A549 (cell line): ENCODE measurements around the gene TPCN1. TPM values are rescaled to one million over a fixed set of nuclear protein-coding genes. Genes with fewer than 3 reads are reported as not detected.

Source experiments
- ATAC-seq, 2 experiments: fragments of 200-7000 bp in 1 of 2; fragments of >200 bp in 1 of 2; cut with Nextera tagmentation in 1 of 2; cut with Tn5 transposase in 1 of 2; 3 replicates each; pipeline versions ENCODE4 v1.8.0 to v1.9.1; 2018 to 2020; ENCODE audit warnings: mild to moderate bottlenecking in 1 of 2, moderate library complexity in 1 of 2
- CTCF ChIA-PET: fragments of 300-600 bp; sonication (Branson Sonifier 250); formaldehyde crosslinking; extraction: SDS; loops from one replicate; lab custom pipeline; 2021; ENCODE audit warnings: antibody characterized with exemption, inconsistent platforms; lab: Yijun Ruan, JAX
- POLR2A ChIA-PET: fragments of 350-600 bp; formaldehyde crosslinking; extraction: SDS; loops from one replicate; lab custom pipeline; 2021; ENCODE audit warnings: antibody characterized with exemption, inconsistent platforms; lab: Yijun Ruan, JAX
- DNase-seq, 2 experiments: peaks; one replicate each; pipeline versions ENCODE4 v3.0.0 to v3.0.0-alpha.2; 2011 to 2016; ENCODE audit warnings: low read depth in 1 of 2, low spot score in 1 of 2
- FAIRE-seq: peaks from 2 replicates; lab custom pipeline; 2011; peaks lifted over from hg19 to GRCh38; lab: Jason Lieb, UNC
- H3K27ac ChIP-seq, 2 experiments: fragments of >200 bp; sonication (Bioruptor Twin); formaldehyde crosslinking; 3 replicates each; pipeline ENCODE4 v1.5.1; 2016 to 2017
- H3K4me1 ChIP-seq: fragments of >200 bp; sonication (Bioruptor Twin); formaldehyde crosslinking; 3 replicates; pipeline ENCODE4 v1.6.1; 2016
- H3K4me2 ChIP-seq: fragments of >200 bp; sonication (Bioruptor Twin); formaldehyde crosslinking; 3 replicates; pipeline ENCODE4 v1.6.1; 2016
- H3K4me3 ChIP-seq: fragments of >200 bp; sonication (Bioruptor Twin); formaldehyde crosslinking; 3 replicates; pipeline ENCODE4 v1.5.1; 2016
- H3K9me3 ChIP-seq: fragments of >200 bp; sonication (Bioruptor Twin); formaldehyde crosslinking; 3 replicates; pipeline ENCODE4 v1.6.1; 2016
- ATOH8 ChIP-seq: fragments of 250-450 bp; sonication (Bioruptor Pico); IDR thresholded peaks from 2 replicates; pipeline ENCODE4 v1.5.0; 2020; ENCODE audit warnings: low read depth, mild to moderate bottlenecking, moderate library complexity
- BHLHE40 ChIP-seq: IDR thresholded peaks from 2 replicates; pipeline ENCODE4 v1.6.1; 2012; ENCODE audit warnings: low read depth, low read length, inconsistent platforms
- CEBPB ChIP-seq, 2 experiments: fragments of >200 bp in 1 of 2; sonication (Bioruptor Twin) in 1 of 2; formaldehyde crosslinking in 1 of 2; IDR thresholded peaks; 2 replicates each; pipeline ENCODE4 v1.6.1; 2012 to 2016
- CHD2 ChIP-seq: fragments of 150-350 bp; IDR thresholded peaks from 2 replicates; pipeline ENCODE4 v1.6.1; 2014; ENCODE audit warnings: low read length; ENCODE audit not compliant: partially characterized antibody
- EP300 ChIP-seq, 2 experiments: fragments of >200 bp; sonication (Bioruptor Twin); formaldehyde crosslinking; IDR thresholded peaks; 2 replicates in 1 of 2; 3 replicates in 1 of 2; pipeline ENCODE4 v1.6.1; 2016 to 2017
- FOSB ChIP-seq: fragments of 250-450 bp; sonication (Bioruptor Pico); IDR thresholded peaks from 2 replicates; pipeline ENCODE4 v1.5.0; 2020; ENCODE audit warnings: mild to moderate bottlenecking, moderate library complexity
- HDAC2 ChIP-seq: fragments of 200-600 bp; sonication (generic); IDR thresholded peaks from 2 replicates; pipeline ENCODE4 v1.6.1; 2016
- HES2 ChIP-seq: fragments of >200 bp; sonication (Bioruptor Twin); formaldehyde crosslinking; IDR thresholded peaks from 2 replicates; pipeline ENCODE4 v1.6.1; 2016
- HOXB5 ChIP-seq: fragments of 250-450 bp; sonication (Bioruptor Pico); IDR thresholded peaks from 2 replicates; pipeline ENCODE4 v1.5.0; 2020; ENCODE audit warnings: mild to moderate bottlenecking, moderate library complexity
- JUNB ChIP-seq: fragments of >200 bp; sonication (Bioruptor Twin); formaldehyde crosslinking; IDR thresholded peaks from 2 replicates; pipeline ENCODE4 v1.6.1; 2016
- KDM5A ChIP-seq: fragments of 200-600 bp; sonication (generic); IDR thresholded peaks from 2 replicates; pipeline ENCODE4 v1.6.1; 2016; ENCODE audit warnings: antibody characterized with exemption, mild to moderate bottlenecking
- MAFK ChIP-seq: fragments of 450-650 bp; IDR thresholded peaks from 2 replicates; pipeline ENCODE4 v1.6.1; 2014; ENCODE audit not compliant: partially characterized antibody
- MYC ChIP-seq: IDR thresholded peaks from 2 replicates; pipeline ENCODE4 v1.6.1; 2012; ENCODE audit warnings: mild to moderate bottlenecking, inconsistent platforms, low read length, improper control_type of control experiment, borderline replicate concordance
- NFE2L2 ChIP-seq: fragments of 150-350 bp; conservative IDR thresholded peaks from 2 replicates; pipeline ENCODE4 v1.6.1; 2014; ENCODE audit warnings: low read length
- PBX3 ChIP-seq: IDR thresholded peaks from 2 replicates; pipeline ENCODE4 v1.6.1; 2012
- RARB ChIP-seq: fragments of 250-450 bp; sonication (Bioruptor Pico); IDR thresholded peaks from 2 replicates; pipeline ENCODE4 v1.8.0; 2021; ENCODE audit warnings: mild to moderate bottlenecking, moderate library complexity
- RCOR1 ChIP-seq: fragments of 150-350 bp; IDR thresholded peaks from 2 replicates; pipeline ENCODE4 v1.6.1; 2014; ENCODE audit warnings: antibody characterized with exemption, low read length, low read depth
- RFX5 ChIP-seq: fragments of 450-650 bp; IDR thresholded peaks from 2 replicates; pipeline ENCODE4 v1.7.1; 2014; ENCODE audit warnings: antibody characterized with exemption, mild to moderate bottlenecking, moderate library complexity
- SREBF2 ChIP-seq: fragments of 450-650 bp; IDR thresholded peaks from 2 replicates; pipeline ENCODE4 v1.6.1; 2014; ENCODE audit warnings: mild to moderate bottlenecking, moderate library complexity
- TP53 ChIP-seq: fragments of 250-450 bp; sonication (Bioruptor Pico); IDR thresholded peaks from 2 replicates; pipeline ENCODE4 v1.5.0; 2021; ENCODE audit warnings: mild to moderate bottlenecking, moderate library complexity
- USF2 ChIP-seq: fragments of 450-650 bp; IDR thresholded peaks from 2 replicates; pipeline ENCODE4 v1.6.1; 2014; ENCODE audit warnings: antibody characterized with exemption
- ZFP36 ChIP-seq: fragments of 450-650 bp; IDR thresholded peaks from 2 replicates; pipeline ENCODE4 v1.6.1; 2014; ENCODE audit warnings: borderline replicate concordance; ENCODE audit not compliant: partially characterized antibody
- ZSCAN20 ChIP-seq: fragments of 250-450 bp; sonication (Bioruptor Pico); IDR thresholded peaks from 2 replicates; pipeline ENCODE4 v1.8.0; 2022; ENCODE audit warnings: mild to moderate bottlenecking, moderate library complexity
- WGBS: methylation state at CpG from one replicate; pipeline ENCODE4 v1.1.6; 2017; ENCODE audit errors: missing lambda C conversion rate; 5-methylcytosine and 5-hydroxymethylcytosine counted together
- polyA plus RNA-seq, 4 experiments: library from polyadenylated mRNA; depleted of rRNA in 3 of 4; stranded (reverse); fragments of >200 nt; fragmentation: RNase III in 1 of 4; extraction: RNeasy Plus Mini Kit Qiagen cat#74134 plus additional on column Dnase treatment in 1 of 4; gene quantifications; 2 replicates in 3 of 4; 3 replicates in 1 of 4; pipeline ENCODE4 v1.2.3, GENCODE V29; 2011 to 2017

TPCN1 gene
- polyA plus RNA-seq, 2 of the 4 experiments (the other 2 are of a cell fraction), result 21.9 to 24.1 TPM

GRCh38 chr12:113226696-113227568 is 5.7 kb downstream of the TPCN1 start:
- WGBS, result 91% methylated on average over 13 of the region's 13 CpGs
- ChIA-PET CTCF (interaction anchor here (0.6 to 1.5 kb wide), 3 partner anchors 9 to 30 kb away, joined by 3 to 4 read pairs (median 3); no protein-coding TSS in a partner anchor), POLR2A (no interaction called here)
- ATAC-seq (no peak), DNase-seq (no peak)
- H3K4me2 ChIP-seq, result no peak overlapping the region
- TF ChIP-seq CEBPB (IDR thresholded peaks at IDR 0.05) (no peak), RARB (CRISPR knock-in tag) (no peak), PBX3 (no peak), JUNB (no peak), HOXB5 (CRISPR knock-in tag) (no peak), RCOR1 (no peak), NFE2L2 (no peak), BHLHE40 (no peak)
- TF ChIP-seq, all 56 proteins: peak for 0
- Histone ChIP-seq H3K27ac (no peak overlapping the region), H3K9me3 (no peaks in the 10 kb centered on the region), H3K4me1 (peaks cover 30% of the 10 kb centered on the region), H3K4me3 (no peak overlapping the region)
- FAIRE-seq, result no peak

- ChIA-PET CTCF (interaction anchor here (1.1 kb wide), 2 partner anchors 8 to 12 kb away, joined by 3 to 4 read pairs; no protein-coding TSS in a partner anchor), POLR2A (no interaction called here)
- no peak for DNase-seq
These were observed 6.6 kb downstream of the TPCN1 start for GRCh38 chr12:113227686-113228391.

GRCh38 chr12:113228394-113229028 is 7.2 kb downstream of the TPCN1 start:
- 84% methylated on average over 5 of the region's 5 CpGs for WGBS
- ATAC-seq (no peak), DNase-seq (no peak), FAIRE-seq (no peak)
- Histone ChIP-seq H3K27ac (no peak overlapping the region), H3K4me1 (peaks cover 23% of the 10 kb centered on the region), H3K4me3 (no peak overlapping the region), H3K9me3 (no peaks in the 10 kb centered on the region), H3K4me2 (no peak overlapping the region)
- POLR2A ChIA-PET, result no interaction called here
- CTCF ChIA-PET, result interaction anchor here (1.1 kb wide), 1 partner anchor 11 kb away, joined by 3 read pairs; no protein-coding TSS in a partner anchor
- TF ChIP-seq EP300 (IDR thresholded peaks at IDR 0.05) (no peak), ZFP36 (peak; percentile 55)

More at GRCh38 chr12:113227686-113228391, 6.6 kb downstream of the TPCN1 start:
- H3K4me3 ChIP-seq, result no peak overlapping the region
- H3K4me2 ChIP-seq, result no peak overlapping the region
- WGBS, result 91% methylated on average over 5 of the region's 5 CpGs
- no peaks in the 10 kb centered on the region for H3K9me3 ChIP-seq
- FAIRE-seq (no peak), ATAC-seq (no peak)
- no peak overlapping the region for H3K27ac ChIP-seq
- H3K4me1 ChIP-seq, result peaks cover 26% of the 10 kb centered on the region
- TF ChIP-seq CHD2 (no peak), RFX5 (no peak), ZFP36 (peak; percentile 17)

- H3K4me1 ChIP-seq, result peaks cover 15% of the 10 kb centered on the region; the same call in 2 of the 3 replicates
- FAIRE-seq, result no peak
- no peak overlapping the region; a peak in 1 of 6 replicates for H3K27ac ChIP-seq
- H3K9me3 ChIP-seq, result no peaks in the 10 kb centered on the region
- H3K4me2 ChIP-seq, result no peak overlapping the region
- no peak for DNase-seq
- no peak for ATAC-seq
- 91% methylated on average over 15 of the region's 15 CpGs for WGBS
- POLR2A ChIA-PET, result interaction anchor here (0.5 to 1.9 kb wide), 2 partner anchors 9 to 45 kb away, joined by 3 to 4 read pairs; partner anchors contain the start of genes DDX54, RITA1 and TPCN1
- CTCF ChIA-PET, result interaction anchor here (0.6 to 1.2 kb wide), 4 partner anchors 9 to 215 kb away, joined by 3 read pairs; no protein-coding TSS in a partner anchor
- no peak overlapping the region for H3K4me3 ChIP-seq
- TF ChIP-seq HDAC2 (no peak), RARB (CRISPR knock-in tag) (no peak), KDM5A (no peak), SREBF2 (no peak), MYC (no peak), TP53 (CRISPR knock-in tag) (no peak), MAFK (no peak), USF2 (no peak), HES2 (no peak), ATOH8 (CRISPR knock-in tag) (no peak), ZSCAN20 (CRISPR knock-in tag) (no peak), FOSB (CRISPR knock-in tag) (no peak), CHD2 (no peak)
These were observed 9.3 kb downstream of the TPCN1 start for GRCh38 chr12:113230315-113231234.
